Measurements from ENCODE around the gene TMEM42. TPM values are rescaled to one million over a fixed set of nuclear protein-coding genes. Genes with fewer than 3 reads are reported as not detected.

TMEM42 gene
- total RNA-seq, 1 donor from 2014 or later: 14.3 TPM

GRCh38 chr3:44874308-44874707, 12.6 kb downstream of the TMEM42 start, which contains the start of gene TGM4:
Gene TGM4 (plus strand): TSS chr3:44874608. CDS start chr3:44874679, 71 bp downstream.
- no peak for DNase-seq (ENCODE audit: low read depth)

- no peak for DNase-seq (ENCODE audit: low read depth)
Measured at GRCh38 chr3:44875596-44875995, 13.9 kb downstream of the TMEM42 start.

GRCh38 chr3:44877333-44877732, 15.6 kb downstream of the TMEM42 start:
- DNase-seq (ENCODE audit: low read depth): no peak

GRCh38 chr3:44880284-44880683, 18.6 kb downstream of the TMEM42 start:
- DNase-seq (ENCODE audit: low read depth): no peak

- DNase-seq (ENCODE audit: low read depth): no peak
Measured at GRCh38 chr3:44883213-44883955, 21.7 kb downstream of the TMEM42 start.

- DNase-seq (ENCODE audit: low read depth): peak; percentile 99
Measured at GRCh38 chr3:44883999-44884431, 22.3 kb downstream of the TMEM42 start.

DNA sequence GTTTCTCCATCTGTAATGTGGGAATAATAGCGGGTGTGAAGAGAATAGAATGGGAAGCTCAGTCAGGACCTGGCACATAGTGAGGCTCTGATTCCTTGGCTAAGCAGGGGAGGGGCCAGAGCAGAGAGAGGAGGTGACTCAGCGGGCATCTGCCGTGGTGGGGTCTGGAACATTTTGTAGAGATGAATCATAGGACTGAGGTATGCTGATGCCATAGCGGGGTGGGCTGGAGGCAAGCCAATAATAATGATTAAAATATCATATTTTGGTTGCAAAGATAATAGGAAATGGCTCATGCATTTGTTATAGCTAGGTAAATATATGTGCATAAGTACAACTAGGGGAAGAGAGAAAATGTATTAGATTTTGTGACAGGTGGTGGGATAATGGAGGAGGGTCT, 23.9 kb downstream of the TMEM42 start:
- DNase-seq (ENCODE audit: low read depth): peak; percentile 91

GRCh38 chr3:44886561-44886960, 24.8 kb downstream of the TMEM42 start:
- DNase-seq (ENCODE audit: low read depth): peak; percentile 57

- no peak for DNase-seq (ENCODE audit: low read depth)
Measured at GRCh38 chr3:44887101-44887500, 25.4 kb downstream of the TMEM42 start.

GRCh38 chr3:44890258-44890657, 28.5 kb downstream of the TMEM42 start:
- no peak for DNase-seq (ENCODE audit: low read depth)

DNA sequence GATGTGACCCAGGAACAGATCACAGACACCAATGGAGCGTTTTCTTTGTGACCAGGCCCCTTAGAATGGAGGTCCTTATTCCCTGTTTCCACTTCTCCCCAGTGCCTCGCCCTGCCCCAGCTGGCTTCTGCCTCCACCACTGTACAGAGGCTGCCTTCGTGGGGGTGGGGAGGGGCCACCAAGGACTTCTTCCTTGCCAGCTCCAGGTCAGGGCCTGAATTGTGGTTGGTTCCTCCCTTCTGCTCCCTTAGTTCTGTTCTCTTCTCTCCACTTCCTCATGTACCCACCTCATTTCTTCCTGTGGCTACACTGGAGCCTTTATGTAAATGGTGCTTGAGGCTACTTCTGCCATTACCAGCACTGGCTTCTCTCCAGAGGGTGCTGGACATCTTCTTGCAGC, 29.1 kb downstream of the TMEM42 start:
- no peak for DNase-seq (ENCODE audit: low read depth)

DNA sequence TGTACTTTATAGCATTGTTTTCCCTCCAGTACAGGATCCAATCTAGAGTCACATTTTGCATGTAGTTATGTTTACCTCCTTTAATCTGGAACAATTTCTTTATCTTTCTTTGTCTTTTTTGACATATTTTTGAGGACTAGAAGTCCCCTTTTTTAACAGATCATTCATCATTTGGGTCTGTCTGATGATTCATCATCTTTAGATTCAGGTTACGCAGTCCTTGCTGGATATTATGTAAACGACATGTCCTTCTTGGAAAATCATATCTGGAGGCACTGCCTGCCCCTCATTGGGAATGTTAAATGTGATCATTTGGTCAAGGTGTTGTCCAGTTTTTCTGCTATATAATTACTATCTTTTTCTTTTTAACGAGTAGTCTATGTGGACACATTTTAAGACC, 31.0 kb downstream of the TMEM42 start:
- no peak for DNase-seq (ENCODE audit: low read depth)

GRCh38 chr3:44893097-44893496, 31.4 kb downstream of the TMEM42 start:
- peak; percentile 84 for DNase-seq (ENCODE audit: low read depth)

DNA sequence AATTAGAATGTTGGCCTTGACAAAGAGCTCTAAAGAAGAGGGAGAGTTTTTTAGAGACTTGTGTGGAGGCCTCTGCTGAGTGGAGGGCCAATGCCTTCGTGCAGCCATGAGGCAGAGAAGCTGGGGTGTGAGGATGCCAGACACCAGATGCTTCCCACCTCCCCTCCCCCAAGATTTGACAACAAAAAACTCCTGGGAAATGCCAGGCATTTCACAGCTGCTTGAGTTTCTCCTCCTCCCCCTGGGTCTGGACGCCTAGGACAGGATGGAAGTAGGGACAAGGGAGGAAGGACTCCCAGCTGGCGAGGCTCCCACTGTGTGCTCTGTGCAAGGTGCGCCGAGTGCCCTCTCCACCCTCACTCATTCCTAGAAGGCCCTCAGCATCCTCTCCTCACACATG, 32.8 kb downstream of the TMEM42 start:
- DNase-seq (ENCODE audit: low read depth): no peak

GRCh38 chr3:44896440-44896839, 34.7 kb downstream of the TMEM42 start:
- DNase-seq (ENCODE audit: low read depth): no peak

DNA sequence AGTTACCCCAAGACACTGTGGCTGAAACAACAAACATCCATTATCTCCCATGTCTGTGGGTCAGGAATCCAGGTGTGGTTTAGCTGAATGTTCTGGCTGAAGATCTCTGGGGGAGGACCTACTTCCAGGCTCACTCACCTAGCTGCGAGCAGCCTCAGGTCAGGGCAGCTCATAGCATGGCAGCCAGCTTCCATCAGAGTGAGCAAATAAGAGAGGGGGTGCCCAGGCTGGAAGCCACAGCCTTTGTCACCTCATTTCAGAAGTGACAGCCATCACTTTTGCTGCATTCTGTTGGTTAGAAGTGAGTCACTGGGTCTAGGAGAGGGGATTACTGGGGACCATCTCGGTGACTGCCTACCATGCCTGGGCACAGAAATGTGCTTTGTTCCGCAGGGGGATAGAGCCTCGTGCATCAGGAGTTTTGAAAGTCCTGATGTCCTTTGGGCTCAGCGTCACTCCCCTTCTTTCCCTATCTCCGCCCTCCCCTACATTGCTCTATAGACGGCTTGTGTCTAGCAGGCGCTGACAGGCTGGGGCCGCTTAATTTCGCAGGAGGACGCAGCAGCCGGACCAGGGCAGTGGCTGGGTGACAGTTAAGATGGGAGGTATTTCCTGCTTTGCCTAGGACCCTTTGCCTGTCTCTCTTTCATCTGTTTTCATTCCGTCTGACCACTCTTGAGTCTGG, 38.1 kb downstream of the TMEM42 start:
- DNase-seq (ENCODE audit: low read depth): no peak

DNA sequence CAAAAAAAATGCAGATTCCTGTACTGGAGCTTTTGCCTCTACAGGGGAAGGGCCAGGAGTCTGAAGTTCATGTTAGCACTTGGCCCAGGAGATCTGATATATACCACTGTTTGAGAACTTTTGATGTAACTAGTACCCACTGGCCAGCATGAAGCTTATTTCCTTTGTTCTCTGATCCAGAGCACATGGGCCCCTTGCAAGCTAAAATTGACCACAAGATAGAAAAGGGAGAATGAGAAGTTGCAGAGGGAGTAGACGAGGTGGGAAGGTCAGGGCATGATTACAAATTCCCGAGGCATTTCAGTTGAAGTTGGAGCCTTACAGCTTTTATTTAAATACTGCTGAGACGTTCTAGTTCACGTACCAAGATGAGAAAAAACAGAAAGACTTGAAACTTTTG, 40.9 kb downstream of the TMEM42 start:
- DNase-seq (ENCODE audit: low read depth): no peak

DNA sequence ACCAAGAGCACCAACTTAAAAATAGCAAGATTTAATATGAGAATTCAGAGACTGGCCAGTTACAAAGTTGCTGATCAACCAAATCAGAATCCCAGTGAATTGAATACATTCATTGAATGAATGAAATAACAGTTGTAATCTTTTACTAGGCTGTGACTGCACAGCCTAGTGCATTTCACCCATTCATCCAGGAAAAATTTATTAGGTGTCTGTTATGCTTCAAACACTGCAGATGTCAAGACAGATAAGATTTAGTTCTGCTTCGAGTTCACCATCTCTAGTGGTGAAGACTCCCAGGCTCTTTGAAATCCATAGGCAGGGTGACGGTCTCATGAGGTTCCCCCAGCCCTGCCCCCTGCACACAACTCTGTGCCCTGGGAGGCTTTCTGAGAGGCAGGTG, 41.6 kb downstream of the TMEM42 start:
- DNase-seq (ENCODE audit: low read depth): no peak

- DNase-seq (ENCODE audit: low read depth): no peak
Measured at GRCh38 chr3:44903751-44904150, 42.0 kb downstream of the TMEM42 start.

DNA sequence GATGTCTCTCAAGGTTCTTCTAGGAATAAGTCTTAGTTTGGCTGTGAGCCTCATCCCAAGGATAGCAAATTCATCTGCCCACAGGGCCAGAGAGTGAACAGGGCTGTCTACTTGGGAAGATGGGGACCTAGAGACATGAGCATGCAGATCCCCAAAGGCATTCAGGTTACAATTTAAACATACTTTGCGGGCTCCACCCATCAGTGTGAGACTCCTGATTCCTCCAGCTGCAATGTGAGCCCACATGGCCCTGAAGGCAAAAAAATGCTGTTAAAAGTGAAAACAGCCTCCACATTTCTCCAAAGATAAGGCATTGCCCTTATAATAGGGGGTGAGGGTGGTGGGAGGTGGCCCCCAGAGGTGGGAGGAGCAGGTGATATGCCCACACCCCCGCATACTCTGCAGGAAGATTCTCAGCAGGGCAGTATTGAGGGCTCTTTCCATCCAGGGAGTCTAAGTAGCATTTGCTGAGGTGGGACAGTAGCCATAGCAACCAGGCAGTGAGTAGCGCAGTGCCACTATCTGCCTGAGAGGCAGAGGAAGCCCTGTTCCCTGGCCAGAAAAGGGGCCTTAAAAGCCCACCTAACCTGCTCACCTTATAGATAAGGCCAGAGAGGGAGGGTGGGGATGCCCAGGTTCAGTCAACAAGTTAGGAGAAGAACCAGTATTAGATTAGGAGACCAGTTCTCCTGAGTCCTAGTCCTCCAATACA, 43.9 kb downstream of the TMEM42 start:
- DNase-seq (ENCODE audit: low read depth): no peak

DNA sequence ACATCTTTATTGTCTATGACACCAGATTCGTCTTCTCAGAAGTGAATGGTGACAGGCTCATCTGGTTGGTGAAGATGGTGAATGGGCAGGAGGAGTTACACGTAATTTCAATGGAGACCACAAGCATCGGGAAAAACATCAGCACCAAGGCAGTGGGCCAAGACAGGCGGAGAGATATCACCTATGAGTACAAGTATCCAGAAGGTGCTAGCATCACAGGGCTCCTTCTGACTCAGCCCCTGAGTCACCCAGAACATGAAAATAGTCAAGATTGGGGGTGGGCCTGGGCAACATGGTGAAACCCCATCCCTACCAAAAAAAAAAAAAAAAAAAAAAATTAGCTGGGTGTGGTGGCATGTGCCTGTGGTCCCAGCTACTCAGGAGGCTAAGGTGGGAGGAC, 45.3 kb downstream of the TMEM42 start:
- DNase-seq (ENCODE audit: low read depth): no peak

DNA sequence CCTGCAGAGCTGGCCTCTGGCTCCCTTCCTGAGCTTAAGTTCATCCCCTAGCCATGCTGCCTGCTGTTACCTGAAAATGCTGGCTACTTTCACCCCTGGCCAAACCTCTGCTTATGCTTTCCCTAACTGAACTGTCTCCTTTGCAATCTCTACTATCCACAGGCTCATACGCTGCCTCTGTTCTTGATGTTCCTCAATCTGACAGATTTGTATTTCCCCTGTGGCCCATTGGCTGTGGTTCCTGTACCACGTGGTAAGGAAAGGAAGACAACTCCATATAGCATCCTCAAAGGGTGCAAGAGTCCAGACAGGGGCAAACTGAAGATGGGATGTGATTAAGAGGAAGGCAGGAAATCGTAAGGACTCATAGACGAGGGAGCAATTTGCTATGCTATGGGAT, 45.9 kb downstream of the TMEM42 start:
- DNase-seq (ENCODE audit: low read depth): no peak

DNA sequence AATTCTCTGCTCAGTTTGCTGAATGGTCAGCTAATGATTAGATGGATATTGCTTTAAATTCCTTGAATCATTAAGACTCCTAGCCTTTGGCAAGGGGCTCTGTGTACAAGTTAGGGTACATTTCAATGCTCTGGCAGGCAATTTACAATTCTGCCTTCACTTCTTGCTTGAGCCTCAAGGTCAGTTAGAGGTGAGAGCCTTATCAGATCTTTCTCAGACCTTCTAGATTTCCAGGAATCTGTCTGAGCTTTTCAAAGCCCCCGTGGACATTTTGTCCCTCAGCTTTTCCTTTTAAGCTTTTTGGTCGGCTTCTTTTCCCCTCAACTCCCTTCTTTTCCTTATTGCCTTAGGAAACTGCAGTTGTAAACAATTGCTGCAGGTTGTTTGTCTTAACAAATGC, 47.4 kb downstream of the TMEM42 start:
- DNase-seq (ENCODE audit: low read depth): no peak

Data from renal cortical epithelial cell (primary cell).